Testis (tissue), 3 donors: Measurements from ENCODE around the gene TPRN. TPM values are rescaled to one million over a fixed set of nuclear protein-coding genes. Genes with fewer than 3 reads are reported as not detected.

ENCODE experiments used
- DNase-seq: peaks from one replicate; pipeline ENCODE4 v3.0.0-alpha.2; 2019
- H3K27ac ChIP-seq, 2 donors: fragments of 200-600 bp; sonication (generic); one replicate each; pipeline ENCODE4 v1.5.1; 2019
- H3K27me3 ChIP-seq: fragments of 200-600 bp; sonication (generic); one replicate; pipeline ENCODE4 v1.5.1; 2019
- H3K36me3 ChIP-seq: fragments of 200-600 bp; sonication (generic); one replicate; pipeline ENCODE4 v1.5.1; 2017; ENCODE audit warnings: low read depth; ENCODE audit errors: missing control alignments
- H3K4me1 ChIP-seq: fragments of 200-600 bp; sonication (generic); one replicate; pipeline ENCODE4 v1.5.1; 2019
- H3K4me3 ChIP-seq, 2 donors: fragments of 200-600 bp; sonication (generic); one replicate each; pipeline ENCODE4 v1.5.1; 2017 to 2019
- H3K9me3 ChIP-seq: fragments of 200-600 bp; sonication (generic); one replicate; pipeline ENCODE4 v1.5.1; 2017
- POLR2A ChIP-seq: fragments of 450-650 bp; IDR thresholded peaks from one replicate; pipeline ENCODE4 v1.6.1; 2017; ENCODE audit warnings: antibody characterized with exemption, mild to moderate bottlenecking, moderate library complexity
- WGBS, 2 donors: methylation state at CpG; one replicate each; pipeline ENCODE4 v1.1.5; 2018; 5-methylcytosine and 5-hydroxymethylcytosine counted together
- intact Hi-C: fragments of 100-400 bp; cut with DNase I; formaldehyde crosslinking; loops from one replicate; pipeline ENCODE4 v1.15.1; 2023; ENCODE audit warnings: low total_unique reads
- polyA plus RNA-seq: library from polyadenylated mRNA; stranded (reverse); fragments of 350-450 nt; fragmentation: Illumina TruSeq; extraction: RNeasy Lipid Tissue Mini Kit (QIAGEN cat#74804); gene quantifications from one replicate; pipeline ENCODE4 v1.2.3, GENCODE V29; 2014; ENCODE audit warnings: low read depth, low replicate concordance; ENCODE audit not compliant: insufficient read depth
- total RNA-seq, 2 donors: library from RNA; depleted of rRNA; stranded (reverse); fragments of >200 nt; gene quantifications; one replicate each; pipeline ENCODE4 v1.2.3, GENCODE V29; 2016
- TF ChIP-seq, protein P1 (sequence below), 3 experiments: fragments of 450-650 bp in 2 of 3; fragments of 200-600 bp in 1 of 3; sonication (generic) in 1 of 3; IDR thresholded peaks; one replicate each; pipeline ENCODE4 v1.5.1; 2016 to 2019; ENCODE audit warnings: antibody characterized with exemption in 3 of 3, mild to moderate bottlenecking in 2 of 3, moderate library complexity in 1 of 3

The TPRN gene
- total and polyA plus RNA-seq, 3 donors from 2014 or later = 17.2 to 35.2 (median 25.9) TPM

DNA sequence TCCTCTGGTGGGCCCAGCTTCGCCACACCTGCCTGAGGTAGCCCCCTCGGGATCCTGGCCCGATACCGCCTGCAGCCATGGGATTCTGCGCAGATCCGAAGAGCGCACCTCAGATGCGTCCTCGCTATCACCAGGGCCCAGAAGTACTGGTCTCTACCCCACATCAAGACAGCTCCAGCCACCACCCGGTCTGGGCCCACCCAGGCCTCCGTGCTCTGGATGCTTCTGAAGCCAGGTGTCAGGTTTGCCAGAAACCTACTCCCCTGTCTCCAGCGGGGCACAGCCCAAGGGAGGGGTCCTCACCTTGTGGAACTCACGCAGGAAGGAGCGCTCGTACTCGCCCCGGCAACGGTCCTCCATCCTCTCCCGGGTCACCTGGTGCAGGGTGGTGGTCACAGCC is 14.6 kb downstream of the TPRN start:
- H3K36me3 ChIP-seq = no peaks in the 10 kb centered on the region
- H3K27ac ChIP-seq = no peak overlapping the region
- no peaks in the 10 kb centered on the region for H3K27me3 ChIP-seq
- 95% methylated on average over 19 of the region's 19 CpGs; no CpG with 5 or more reads in 1 of the 2 donors for WGBS, 2 donors
- H3K4me3 ChIP-seq = no peak overlapping the region
- TF ChIP-seq, protein P1, sequence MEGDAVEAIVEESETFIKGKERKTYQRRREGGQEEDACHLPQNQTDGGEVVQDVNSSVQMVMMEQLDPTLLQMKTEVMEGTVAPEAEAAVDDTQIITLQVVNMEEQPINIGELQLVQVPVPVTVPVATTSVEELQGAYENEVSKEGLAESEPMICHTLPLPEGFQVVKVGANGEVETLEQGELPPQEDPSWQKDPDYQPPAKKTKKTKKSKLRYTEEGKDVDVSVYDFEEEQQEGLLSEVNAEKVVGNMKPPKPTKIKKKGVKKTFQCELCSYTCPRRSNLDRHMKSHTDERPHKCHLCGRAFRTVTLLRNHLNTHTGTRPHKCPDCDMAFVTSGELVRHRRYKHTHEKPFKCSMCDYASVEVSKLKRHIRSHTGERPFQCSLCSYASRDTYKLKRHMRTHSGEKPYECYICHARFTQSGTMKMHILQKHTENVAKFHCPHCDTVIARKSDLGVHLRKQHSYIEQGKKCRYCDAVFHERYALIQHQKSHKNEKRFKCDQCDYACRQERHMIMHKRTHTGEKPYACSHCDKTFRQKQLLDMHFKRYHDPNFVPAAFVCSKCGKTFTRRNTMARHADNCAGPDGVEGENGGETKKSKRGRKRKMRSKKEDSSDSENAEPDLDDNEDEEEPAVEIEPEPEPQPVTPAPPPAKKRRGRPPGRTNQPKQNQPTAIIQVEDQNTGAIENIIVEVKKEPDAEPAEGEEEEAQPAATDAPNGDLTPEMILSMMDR (IDR thresholded peaks at IDR 0.05) = no peak
- no peak for TF ChIP-seq POLR2A
- H3K4me1 ChIP-seq = peaks cover 26% of the 10 kb centered on the region
- no peak for DNase-seq
- intact Hi-C loops = no loop called here
- no peaks in the 10 kb centered on the region for H3K9me3 ChIP-seq

DNA sequence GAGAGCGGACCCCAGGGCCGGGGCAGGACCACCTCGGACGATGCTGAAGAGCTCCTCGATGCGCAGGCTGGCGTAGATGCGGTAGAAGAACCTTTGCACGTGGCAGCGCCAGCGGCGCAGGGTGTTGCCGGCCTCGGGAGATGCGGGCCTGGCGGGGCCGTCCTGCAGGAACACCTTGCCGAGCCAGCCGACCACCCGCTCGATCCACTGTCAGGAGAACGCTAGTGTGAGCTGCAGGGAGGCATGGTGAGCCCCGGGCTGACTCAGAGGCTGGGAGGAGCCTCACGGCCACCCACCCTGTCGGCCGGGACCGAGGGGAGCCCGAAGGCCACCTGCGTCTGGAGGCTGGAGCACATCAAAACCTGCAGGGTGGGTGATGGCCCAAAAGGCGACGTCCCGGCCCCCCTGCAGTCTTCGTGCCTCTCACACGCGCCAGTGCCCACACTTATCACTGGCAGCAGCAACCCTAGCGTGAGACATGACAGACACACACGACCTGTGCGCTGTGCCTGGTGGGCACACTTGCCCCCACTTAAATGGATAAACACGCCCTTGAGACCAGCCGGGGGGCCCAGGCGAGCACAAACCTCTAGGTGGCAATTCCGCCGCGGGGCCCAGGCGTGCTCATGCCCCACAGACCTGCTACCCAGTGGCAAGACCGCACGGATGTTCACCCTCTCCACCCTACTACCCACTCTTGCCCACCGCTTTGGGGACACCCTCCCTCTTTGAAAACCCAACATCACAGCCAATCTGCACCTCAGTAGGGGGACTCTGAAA is 15.5 kb downstream of the TPRN start:
- WGBS, 2 donors = 91 to 92% methylated on average over 34 to 48 of the region's 48 CpGs
- intact Hi-C loops = no loop called here
- Histone ChIP-seq H3K4me1 (peaks cover 25% of the 10 kb centered on the region), H3K27ac (no peak overlapping the region), H3K36me3 (no peaks in the 10 kb centered on the region), H3K4me3 (no peak overlapping the region), H3K27me3 (no peaks in the 10 kb centered on the region), H3K9me3 (no peaks in the 10 kb centered on the region)
- no peak for DNase-seq
- TF ChIP-seq POLR2A = no peak
- TF ChIP-seq, protein P1 (IDR thresholded peaks at IDR 0.05) = no peak

DNA sequence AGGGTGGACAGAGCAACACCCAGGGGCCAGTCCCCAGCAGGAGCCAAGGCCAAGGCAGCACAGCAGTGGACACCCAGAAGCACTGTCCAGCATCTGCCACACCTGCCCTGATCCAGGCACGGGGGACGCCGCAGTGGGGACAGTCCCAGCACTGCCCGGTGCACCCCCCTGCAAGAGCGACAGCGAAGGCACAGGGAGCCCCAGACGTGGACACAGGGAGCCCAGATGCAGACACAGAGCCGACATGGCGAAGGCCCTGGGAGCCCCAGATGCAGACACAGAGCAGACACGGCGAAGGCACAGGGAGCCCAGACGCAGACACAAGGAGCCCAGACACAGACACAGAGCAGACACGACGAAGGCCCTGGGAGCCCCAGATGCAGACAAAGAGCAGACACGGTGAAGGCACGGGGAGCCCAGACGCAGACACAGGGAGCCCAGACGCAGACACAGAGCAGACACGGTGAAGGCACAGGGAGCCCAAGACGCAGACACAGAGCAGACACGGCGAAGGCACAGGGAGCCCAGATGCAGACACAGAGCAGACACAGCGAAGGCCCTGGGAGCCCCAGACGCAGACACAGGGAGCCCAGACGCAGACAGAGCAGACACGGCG is 16.5 kb downstream of the TPRN start:
- 94% methylated on average over 25 to 27 of the region's 27 CpGs for WGBS, 2 donors
- intact Hi-C loops = no loop called here
- Histone ChIP-seq H3K27me3 (no peaks in the 10 kb centered on the region), H3K4me3 (no peak overlapping the region), H3K36me3 (no peaks in the 10 kb centered on the region), H3K4me1 (peaks cover 16% of the 10 kb centered on the region), H3K27ac (no peak overlapping the region), H3K9me3 (no peaks in the 10 kb centered on the region)
- no peak for DNase-seq
- TF ChIP-seq POLR2A = no peak
- TF ChIP-seq, protein P1 (IDR thresholded peaks at IDR 0.05) = no peak

DNA sequence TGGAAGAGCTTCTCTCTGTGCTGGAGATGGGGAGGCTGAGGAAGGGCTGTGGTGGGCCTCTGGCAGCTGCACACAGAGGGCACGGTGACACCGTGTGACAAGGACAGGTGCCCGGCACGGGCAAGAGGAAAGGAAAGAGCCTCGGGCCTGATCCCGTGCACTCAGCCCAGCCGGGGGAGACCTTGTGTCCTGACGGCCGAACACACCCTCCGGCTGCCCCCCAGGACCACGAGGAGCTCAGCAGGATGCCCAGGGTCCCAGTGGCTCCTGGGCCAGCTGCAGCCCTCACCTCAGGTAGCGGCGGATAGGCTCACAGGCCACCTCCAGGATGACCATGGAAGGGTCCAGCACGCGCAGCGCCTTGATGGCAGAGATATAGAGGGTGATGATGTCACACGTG is 17.7 kb downstream of the TPRN start:
- no peaks in the 10 kb centered on the region for H3K36me3 ChIP-seq
- intact Hi-C loops = no loop called here
- H3K9me3 ChIP-seq = no peaks in the 10 kb centered on the region
- H3K4me3 ChIP-seq = no peak overlapping the region
- H3K27ac ChIP-seq = no peak overlapping the region
- H3K27me3 ChIP-seq = no peaks in the 10 kb centered on the region
- no peak for TF ChIP-seq POLR2A
- TF ChIP-seq, protein P1 (IDR thresholded peaks at IDR 0.05) = no peak
- DNase-seq = no peak
- 89 to 91% methylated on average over 10 to 17 of the region's 17 CpGs for WGBS, 2 donors
- H3K4me1 ChIP-seq = peaks cover 16% of the 10 kb centered on the region
